Coronary artery (tissue), 2 donors: ENCODE measurements around the gene P3H4.

Experiments
- DNase-seq: peaks from one replicate; pipeline ENCODE4 v3.0.0-alpha.2; 2017; ENCODE audit warnings: low spot score
- H3K27ac ChIP-seq, 2 donors: fragments of 200-600 bp; sonication (generic); one replicate each; pipeline ENCODE4 v1.5.1; 2016 to 2019
- H3K4me3 ChIP-seq: fragments of 200-600 bp; sonication (generic); 2 replicates; pipeline ENCODE4 v1.5.1; 2016; ENCODE audit warnings: mild to moderate bottlenecking, moderate library complexity
- TF ChIP-seq, protein P1 (sequence below): fragments of 200-600 bp; sonication (generic); IDR thresholded peaks from one replicate; pipeline ENCODE4 v1.5.1; 2019; ENCODE audit warnings: antibody characterized with exemption

The P3H4 gene

DNA sequence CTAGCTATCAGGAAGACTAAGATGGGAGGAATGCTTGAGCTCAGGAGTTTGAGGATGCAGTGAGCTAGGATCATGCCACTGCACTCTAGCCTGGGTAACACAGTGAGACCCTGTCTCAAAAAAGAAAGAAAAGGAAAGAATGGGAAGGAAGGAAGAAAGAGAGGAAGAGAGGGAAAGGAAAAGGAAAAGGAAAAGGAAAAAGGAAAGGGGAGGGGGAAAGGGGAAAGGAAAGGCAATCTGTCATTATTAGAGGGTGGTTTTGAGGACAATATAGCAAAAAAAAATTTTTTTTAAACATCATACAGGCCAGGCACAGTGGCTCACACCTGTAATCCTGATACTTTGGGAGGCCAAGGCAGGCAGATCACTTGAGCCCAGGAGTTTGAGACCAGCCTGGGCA lies 45.6 kb downstream of the P3H4 start:
- no peak overlapping the region for H3K27ac ChIP-seq
- H3K4me3 ChIP-seq, result no peak overlapping the region
- TF ChIP-seq, protein P1, sequence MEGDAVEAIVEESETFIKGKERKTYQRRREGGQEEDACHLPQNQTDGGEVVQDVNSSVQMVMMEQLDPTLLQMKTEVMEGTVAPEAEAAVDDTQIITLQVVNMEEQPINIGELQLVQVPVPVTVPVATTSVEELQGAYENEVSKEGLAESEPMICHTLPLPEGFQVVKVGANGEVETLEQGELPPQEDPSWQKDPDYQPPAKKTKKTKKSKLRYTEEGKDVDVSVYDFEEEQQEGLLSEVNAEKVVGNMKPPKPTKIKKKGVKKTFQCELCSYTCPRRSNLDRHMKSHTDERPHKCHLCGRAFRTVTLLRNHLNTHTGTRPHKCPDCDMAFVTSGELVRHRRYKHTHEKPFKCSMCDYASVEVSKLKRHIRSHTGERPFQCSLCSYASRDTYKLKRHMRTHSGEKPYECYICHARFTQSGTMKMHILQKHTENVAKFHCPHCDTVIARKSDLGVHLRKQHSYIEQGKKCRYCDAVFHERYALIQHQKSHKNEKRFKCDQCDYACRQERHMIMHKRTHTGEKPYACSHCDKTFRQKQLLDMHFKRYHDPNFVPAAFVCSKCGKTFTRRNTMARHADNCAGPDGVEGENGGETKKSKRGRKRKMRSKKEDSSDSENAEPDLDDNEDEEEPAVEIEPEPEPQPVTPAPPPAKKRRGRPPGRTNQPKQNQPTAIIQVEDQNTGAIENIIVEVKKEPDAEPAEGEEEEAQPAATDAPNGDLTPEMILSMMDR, result no peak
- DNase-seq, result no peak

DNA sequence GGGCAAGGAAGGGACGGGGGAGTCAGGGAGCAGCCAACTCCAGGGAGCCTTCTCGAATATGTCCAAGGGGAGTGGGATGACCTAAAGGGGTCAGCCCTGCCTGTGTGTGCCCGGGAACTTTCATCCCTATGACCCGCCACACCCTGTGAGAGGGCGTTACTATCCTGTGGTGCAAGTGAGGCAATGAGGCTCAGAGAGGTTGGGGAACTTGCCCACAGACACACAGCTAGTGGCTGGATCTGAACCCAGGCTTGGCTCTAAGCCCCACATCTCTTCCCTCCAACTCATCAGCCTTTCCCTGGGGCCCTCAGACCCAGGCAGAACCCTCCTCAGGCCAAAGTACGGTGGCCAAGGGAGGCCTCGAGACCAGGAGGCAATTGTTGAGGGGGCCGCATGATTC lies 48.4 kb downstream of the P3H4 start:
- no peak overlapping the region for H3K27ac ChIP-seq
- TF ChIP-seq, protein P1, result no peak
- no peak for DNase-seq
- H3K4me3 ChIP-seq, result no peak overlapping the region

DNA sequence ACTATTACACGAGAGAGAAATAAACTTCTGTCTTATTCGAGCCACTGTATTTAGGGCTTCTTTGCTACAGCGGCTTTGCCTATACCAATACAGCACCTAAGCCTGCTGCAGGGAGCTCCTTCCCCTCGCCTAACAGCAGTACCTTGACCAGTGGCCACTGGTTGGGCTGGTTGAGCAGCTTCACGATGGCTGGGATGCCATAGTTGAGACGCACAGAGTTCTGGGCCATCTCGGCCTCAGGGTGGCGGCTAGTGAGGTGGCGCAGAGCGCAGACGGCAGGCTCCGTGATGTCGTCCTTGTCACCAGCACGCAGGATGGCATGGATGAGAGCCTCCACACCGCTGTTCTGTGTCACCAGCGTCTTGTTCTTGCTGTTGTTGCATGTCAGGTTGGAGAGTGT lies 48.9 kb downstream of the P3H4 start:
- TF ChIP-seq, protein P1, result no peak
- no peak overlapping the region for H3K4me3 ChIP-seq
- DNase-seq, result no peak
- H3K27ac ChIP-seq, result no peak overlapping the region

DNA sequence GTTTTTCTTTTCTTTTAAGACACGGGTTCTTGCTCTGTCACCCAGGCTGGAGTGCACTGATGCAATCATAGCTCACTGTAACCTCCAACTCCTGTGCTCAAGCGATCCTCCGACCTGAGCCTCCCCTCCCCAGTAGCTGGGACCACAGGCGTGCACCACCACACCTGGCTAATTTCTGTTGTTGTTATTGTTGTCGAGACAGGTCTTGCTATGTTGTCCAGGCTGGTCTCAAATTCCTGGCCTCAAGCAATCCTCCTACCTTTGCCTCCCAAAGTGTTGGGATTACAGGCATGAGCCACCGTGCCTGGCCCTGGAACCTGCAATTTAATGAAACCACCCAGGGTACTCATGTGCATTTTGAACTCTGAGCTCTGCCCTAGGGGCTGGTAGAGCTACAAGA lies 49.4 kb downstream of the P3H4 start:
- TF ChIP-seq, protein P1, result no peak
- no peak overlapping the region for H3K27ac ChIP-seq
- no peak overlapping the region for H3K4me3 ChIP-seq
- DNase-seq, result no peak

DNA sequence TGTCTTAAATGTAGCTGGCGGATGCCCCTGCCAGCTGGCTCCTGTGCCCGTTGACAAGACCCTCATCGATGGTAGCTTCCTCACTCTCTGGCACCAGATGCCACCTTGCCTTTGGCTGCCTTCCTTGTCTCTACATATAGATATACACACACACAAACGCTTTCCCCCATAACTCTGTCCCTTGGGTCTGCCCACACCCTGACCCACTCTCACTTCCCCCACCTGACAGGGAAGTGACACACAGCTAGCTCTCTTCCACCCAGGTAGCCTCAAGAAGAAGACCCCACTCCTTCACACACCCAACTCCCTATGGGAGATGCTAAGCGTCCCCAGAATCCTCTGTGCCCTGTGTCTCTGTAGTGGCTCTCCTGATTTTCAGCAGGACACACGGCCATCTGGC lies 50.9 kb downstream of the P3H4 start:
- H3K4me3 ChIP-seq, result no peak overlapping the region
- no peak for DNase-seq
- no peak overlapping the region for H3K27ac ChIP-seq
- TF ChIP-seq, protein P1, result no peak

DNA sequence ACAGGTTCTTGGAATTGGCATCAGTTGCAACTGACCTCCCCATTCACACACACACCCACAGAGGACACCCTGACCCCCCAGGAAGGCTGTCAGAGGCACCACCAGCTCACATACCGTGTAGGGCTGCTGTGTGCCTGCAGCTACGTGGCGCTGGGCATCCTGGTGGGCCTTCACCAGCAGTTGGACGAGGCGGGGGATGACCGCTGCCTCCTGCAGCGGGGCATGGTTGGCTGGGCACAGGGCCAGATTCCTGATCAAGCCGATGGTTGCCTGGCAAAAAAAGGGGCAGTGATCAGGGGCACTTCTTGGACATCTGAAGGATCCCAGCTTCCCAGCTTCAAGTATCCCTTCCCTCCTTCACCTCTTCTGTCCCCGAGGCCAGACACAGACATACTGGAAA lies 53.1 kb downstream of the P3H4 start:
- Histone ChIP-seq H3K4me3 (no peak overlapping the region), H3K27ac (no peak overlapping the region)
- no peak for DNase-seq
- TF ChIP-seq, protein P1, result no peak

DNA sequence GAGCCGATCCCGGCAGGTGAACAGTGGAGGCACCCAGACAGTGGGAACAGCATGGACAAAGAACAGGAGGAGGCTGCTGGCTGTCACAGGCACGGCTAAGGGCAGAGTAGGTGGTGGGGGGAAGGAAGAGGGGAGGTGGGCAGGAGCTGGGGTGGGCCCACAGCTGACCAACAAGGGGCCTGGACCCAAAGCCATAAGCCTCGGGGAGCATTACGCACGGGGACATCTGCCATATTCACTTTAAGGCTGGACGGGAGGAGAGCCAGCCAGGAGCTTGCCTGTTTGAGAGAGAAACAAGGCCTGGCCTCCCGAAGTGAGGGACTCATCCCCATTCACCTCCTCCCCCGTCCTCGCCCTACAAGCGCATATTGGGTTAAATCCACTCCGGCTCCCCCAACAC lies 57.7 kb downstream of the P3H4 start:
- TF ChIP-seq, protein P1, result no peak
- Histone ChIP-seq H3K4me3 (no peak overlapping the region), H3K27ac (no peak overlapping the region)
- DNase-seq, result no peak
